K562 (cell line): ENCODE measurements around the gene ST8SIA2. TPM values are rescaled to one million over a fixed set of nuclear protein-coding genes. Genes with fewer than 3 reads are reported as not detected.

Source experiments
- ATAC-seq: fragments of 200-7000 bp; cut with Tn5 transposase; 3 replicates; pipeline ENCODE4 v1.9.1; 2020; ENCODE audit warnings: moderate library complexity
- BruUV-seq: library from RNA; stranded (reverse); fragments of 400-500 nt; replicated peaks from 2 replicates; lab custom pipeline; 2021; lab: Mats Ljungman, UMichigan
- CTCF ChIA-PET: fragments of 300-600 bp; formaldehyde crosslinking; extraction: SDS; loops from one replicate; lab custom pipeline; 2021; ENCODE audit warnings: low intra/inter-chr PET ratio; lab: Yijun Ruan, JAX
- POLR2A ChIA-PET: fragments of 300-600, 350-650 bp; sonication (Branson Sonifier 250); formaldehyde crosslinking; extraction: SDS; loops from one replicate; lab custom pipeline; 2021; ENCODE audit warnings: antibody characterized with exemption, inconsistent platforms; lab: Yijun Ruan, JAX
- DNase-seq, 4 experiments: peaks; one replicate each; pipeline versions ENCODE4 v3.0.0 to v3.0.0-alpha.2; 2011 to 2018; ENCODE audit warnings: low spot score in 3 of 4, mixed read lengths in 3 of 4; ENCODE audit errors: extremely low read depth in 1 of 4
- FAIRE-seq: peaks from 2 replicates; lab custom pipeline; 2011; peaks lifted over from hg19 to GRCh38; lab: Jason Lieb, UNC
- H2AFZ ChIP-seq: 2 replicates; pipeline ENCODE4 v1.6.0; 2011; ENCODE audit warnings: low read depth, low read length, control low read depth, inconsistent platforms
- H3K27ac ChIP-seq: fragments of 200-600 bp; 3 replicates; pipeline ENCODE4 v1.8.0; 2011; ENCODE audit warnings: low read depth, mild to moderate bottlenecking, control low read depth, inconsistent platforms, low read length, moderate library complexity, mixed read lengths; ENCODE audit errors: extremely low read depth
- H3K27me3 ChIP-seq, 2 experiments: fragments of 300-600 bp in 1 of 2; 2 replicates in 1 of 2; 3 replicates in 1 of 2; pipeline versions ENCODE4 v1.6.0 to v1.8.0; 2011; ENCODE audit warnings: inconsistent platforms in 2 of 2, low read length in 2 of 2, mild to moderate bottlenecking in 1 of 2, mixed read lengths in 1 of 2, moderate library complexity in 1 of 2; ENCODE audit not compliant: control insufficient read depth in 2 of 2, insufficient read depth in 2 of 2
- H3K36me3 ChIP-seq: fragments of 300-600 bp; 3 replicates; pipeline ENCODE4 v1.8.0; 2011; ENCODE audit warnings: mild to moderate bottlenecking, low read length, inconsistent platforms; ENCODE audit not compliant: control insufficient read depth, insufficient read depth
- H3K4me1 ChIP-seq, 2 experiments: fragments of 200-600 bp in 1 of 2; replicated peaks in 1 of 2; 2 replicates in 1 of 2; 3 replicates in 1 of 2; pipeline versions ENCODE4 v1.5.1 to v1.8.0; 2011; ENCODE audit warnings: inconsistent platforms in 2 of 2, low read length in 2 of 2, mild to moderate bottlenecking in 1 of 2, mixed read lengths in 1 of 2, moderate library complexity in 1 of 2; ENCODE audit not compliant: control insufficient read depth in 2 of 2, insufficient read depth in 2 of 2
- H3K4me2 ChIP-seq: 2 replicates; pipeline ENCODE4 v1.6.1; 2011; ENCODE audit warnings: low read length, control low read depth, inconsistent platforms, mixed read lengths; ENCODE audit not compliant: insufficient read depth
- H3K4me3 ChIP-seq: fragments of 200-600 bp; sonication (generic), shearing (Covaris generic); 2 replicates; pipeline ENCODE4 v1.5.1; 2016; ENCODE audit warnings: control low read depth, inconsistent platforms
- H3K79me2 ChIP-seq: fragments of 200-600 bp; 3 replicates; pipeline ENCODE4 v1.8.0; 2011; ENCODE audit warnings: low read length, inconsistent platforms; ENCODE audit not compliant: control insufficient read depth, insufficient read depth
- H3K9ac ChIP-seq, 2 experiments: 2 replicates each; pipeline versions ENCODE4 v1.6.0 to v1.6.1; 2011; ENCODE audit warnings: low read depth in 2 of 2, low read length in 2 of 2, control low read depth in 1 of 2, inconsistent platforms in 1 of 2, mild to moderate bottlenecking in 1 of 2, mixed read lengths in 1 of 2; ENCODE audit not compliant: insufficient read depth in 1 of 2
- H3K9me1 ChIP-seq: one replicate; pipeline ENCODE4 v1.6.0; 2011; ENCODE audit warnings: inconsistent platforms, mild to moderate bottlenecking, low read length, moderate library complexity; ENCODE audit not compliant: control insufficient read depth, insufficient read depth
- H3K9me3 ChIP-seq: replicated peaks from 2 replicates; pipeline ENCODE4 v1.5.1; 2011; ENCODE audit warnings: low read depth, low read length, inconsistent platforms; ENCODE audit not compliant: control insufficient read depth, insufficient read depth
- H4K20me1 ChIP-seq: replicated peaks from 2 replicates; pipeline ENCODE4 v1.6.1; 2011; ENCODE audit warnings: low read length, inconsistent platforms, mixed read lengths; ENCODE audit not compliant: control insufficient read depth, insufficient read depth
- PRDM10 ChIP-seq: fragments of 450-650 bp; IDR thresholded peaks from 2 replicates; pipeline ENCODE4 v1.6.1; 2018; ENCODE audit not compliant: partially characterized antibody
- WGBS: fragments of 100-300 bp; shearing (Covaris generic); methylation state at CpG from one replicate; pipeline ENCODE4 v1.1.6; 2016; ENCODE audit warnings: low coverage, mixed read lengths; ENCODE audit not compliant: insufficient coverage; ENCODE audit errors: missing lambda C conversion rate; 5-methylcytosine and 5-hydroxymethylcytosine counted together
- in situ Hi-C: fragments of 300-500 bp; cut with MboI; formaldehyde crosslinking; loops from 4 replicates; pipeline ENCODE4 v1.15.0; 2018; ENCODE audit warnings: inconsistent platforms, mixed read lengths
- intact Hi-C: fragments of 100-400 bp; cut with micrococcal nuclease; formaldehyde crosslinking; loops from 2 replicates; pipeline ENCODE4 v1.14.2; 2022
- polyA plus RNA-seq, 8 experiments: library from polyadenylated mRNA; depleted of rRNA in 4 of 8; stranded (reverse) in 5 of 8; unstranded in 3 of 8; fragments of >200 nt; fragmentation: Nextera tagmentation in 2 of 8; fragmentation: Illumina TruSeq in 1 of 8; extraction: Ambion mirVana in 2 of 8; extraction: Trizol in 1 of 8; gene quantifications; 2 replicates each; pipeline versions ENCODE4 v1.2.1 to v1.2.3, GENCODE V29; 2011 to 2014; ENCODE audit warnings: inconsistent platforms in 1 of 8, missing spikeins in 1 of 8
- total RNA-seq, 7 experiments: library from RNA; depleted of rRNA in 6 of 7; stranded (reverse); fragments of >200 nt in 6 of 7; fragmentation: Illumina TruSeq in 2 of 7; extraction: Trizol in 2 of 7; gene quantifications; 2 replicates each; pipeline versions ENCODE4 v1.2.1 to v1.2.3, GENCODE V29; 2011 to 2021; ENCODE audit warnings: low replicate concordance in 1 of 7

Gene ST8SIA2
- total and polyA plus RNA-seq, 9 of the 15 experiments (the other 6 are each of a cell fraction or from before 2014, with no cell fraction given), result not detected

DNA sequence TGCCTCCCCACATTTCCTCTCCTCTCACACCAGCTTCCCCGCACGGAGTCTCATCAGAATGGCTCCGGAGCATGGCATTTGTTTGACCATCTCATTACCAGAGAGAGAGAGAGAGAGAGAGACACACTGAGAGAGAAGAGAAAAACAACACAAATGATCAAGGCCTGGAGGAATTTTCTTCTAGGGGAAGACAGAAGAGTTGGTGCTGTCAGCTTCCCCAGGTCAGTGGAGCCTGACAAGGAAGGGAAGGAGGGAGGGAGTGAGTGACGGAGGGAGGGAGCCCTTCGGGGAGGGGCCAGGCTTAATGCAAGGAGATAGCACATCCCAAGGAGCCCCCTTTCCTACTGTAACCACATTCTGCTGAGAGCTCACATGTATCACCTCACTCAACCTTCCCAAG lies 9.1 kb downstream of the ST8SIA2 start:
- H3K79me2 ChIP-seq, result no peaks in the 10 kb centered on the region
- in situ Hi-C loops, result no loop called here
- H3K9me3 ChIP-seq, result no peaks in the 10 kb centered on the region
- no TSS peak for BruUV-seq
- H3K27me3 ChIP-seq, result peaks cover 13 to 50% of the 10 kb centered on the region in 2 experiments; a peak in 4 of 5 replicates
- no peaks in the 10 kb centered on the region for H3K36me3 ChIP-seq
- peaks cover 0 to 6% of the 10 kb centered on the region in 2 experiments; a peak in 3 of 5 replicates for H3K4me1 ChIP-seq
- no peak overlapping the region for H3K4me3 ChIP-seq
- CTCF ChIA-PET, result no interaction called here
- H3K27ac ChIP-seq, result no peak overlapping the region
- intact Hi-C loops, result no loop called here
- TF ChIP-seq PRDM10, result no peak
- TF ChIP-seq, all 486 proteins: peak for 0
- Histone ChIP-seq H3K9me1 (no peaks in the 10 kb centered on the region), H4K20me1 (no peaks in the 10 kb centered on the region), H2AFZ (no peak overlapping the region), H3K9ac (no peak overlapping the region), H3K4me2 (no peak overlapping the region)
- DNase-seq, result no peak
- ATAC-seq, result no peak
- WGBS, result 2% methylated on average over 5 of the region's 5 CpGs
- POLR2A ChIA-PET, result no interaction called here
- FAIRE-seq, result no peak
